PC-3 (cell line): ENCODE measurements around the gene DISC1. TPM values are rescaled to one million over a fixed set of nuclear protein-coding genes. Genes with fewer than 3 reads are reported as not detected.

ENCODE experiments used
- ATAC-seq: fragments of 200-7000 bp; cut with Tn5 transposase; 2 replicates; pipeline ENCODE4 v1.9.1; 2020; ENCODE audit warnings: mild to moderate bottlenecking, moderate library complexity
- BruUV-seq: library from RNA; stranded (reverse); fragments of 400-500 nt; replicated peaks from 2 replicates; lab custom pipeline; 2021; lab: Mats Ljungman, UMichigan
- CTCF ChIA-PET: fragments of 300-600 bp; sonication (Branson Sonifier 250); formaldehyde crosslinking; loops from one replicate; lab custom pipeline; 2022; ENCODE audit warnings: antibody characterized with exemption; lab: Charles Lee
- POLR2A ChIA-PET: fragments of 300-600 bp; sonication (Branson Sonifier 250); formaldehyde crosslinking; loops from one replicate; lab custom pipeline; 2022; ENCODE audit warnings: antibody characterized with exemption; ENCODE audit not compliant: unreplicated experiment; lab: Charles Lee
- DNase-seq: peaks from one replicate; pipeline ENCODE4 v3.0.0-alpha.2; 2015
- H2AFZ ChIP-seq: fragments of 300-600 bp; sonication (generic); 2 replicates; pipeline ENCODE4 v1.6.0; 2016; ENCODE audit warnings: antibody characterized with exemption, low read length
- H3F3A ChIP-seq: fragments of 300-600 bp; sonication (generic); one replicate; pipeline ENCODE4 v1.6.0; 2017; ENCODE audit warnings: antibody characterized with exemption, low read length, control low read depth, mild to moderate bottlenecking; ENCODE audit not compliant: unreplicated experiment
- H3K27ac ChIP-seq: fragments of 300-600 bp; sonication (generic); 2 replicates; pipeline ENCODE4 v1.5.1; 2016; ENCODE audit warnings: mild to moderate bottlenecking, low read length
- H3K27me3 ChIP-seq: fragments of 300-600 bp; sonication (generic); 2 replicates; pipeline ENCODE4 v1.6.1; 2016; ENCODE audit warnings: low read length, mixed read lengths
- H3K36me3 ChIP-seq: fragments of 300-600 bp; sonication (generic); 2 replicates; pipeline ENCODE4 v1.6.1; 2016; ENCODE audit warnings: low read depth, mixed run types, low read length, mixed read lengths
- H3K4me1 ChIP-seq: fragments of 300-600 bp; sonication (generic); 2 replicates; pipeline ENCODE4 v1.5.1; 2016; ENCODE audit warnings: low read length; ENCODE audit not compliant: insufficient read depth
- H3K4me2 ChIP-seq: fragments of 300-600 bp; sonication (generic); 2 replicates; pipeline ENCODE4 v1.6.0; 2016; ENCODE audit warnings: low read length
- H3K4me3 ChIP-seq: fragments of 300-600 bp; sonication (generic); 2 replicates; pipeline ENCODE4 v1.5.1; 2016; ENCODE audit warnings: mild to moderate bottlenecking, low read length, mixed read lengths
- H3K79me2 ChIP-seq: fragments of 300-600 bp; sonication (generic); 2 replicates; pipeline ENCODE4 v1.6.1; 2017; ENCODE audit warnings: low read length, mixed read lengths
- H3K9ac ChIP-seq: fragments of 300-600 bp; sonication (generic); 2 replicates; pipeline ENCODE4 v1.6.0; 2016; ENCODE audit warnings: mild to moderate bottlenecking, low read length
- H3K9me2 ChIP-seq: fragments of 300-600 bp; sonication (generic); replicated peaks from 2 replicates; pipeline ENCODE4 v1.6.1; 2016; ENCODE audit warnings: mixed run types, low read length, mixed read lengths
- H3K9me3 ChIP-seq: fragments of 300-600 bp; sonication (generic); 2 replicates; pipeline ENCODE4 v1.6.1; 2016; ENCODE audit warnings: low read length, mixed read lengths
- H4K20me1 ChIP-seq: fragments of 300-600 bp; sonication (generic); 2 replicates; pipeline ENCODE4 v1.6.1; 2016; ENCODE audit warnings: low read length, mixed read lengths
- CTCF ChIP-seq: fragments of 300-600 bp; sonication (generic); conservative IDR thresholded peaks from 2 replicates; pipeline ENCODE4 v1.5.1; 2017; ENCODE audit warnings: antibody characterized with exemption, low read depth, mild to moderate bottlenecking, low read length
- EZH2 ChIP-seq: fragments of 300-600 bp; sonication (generic); IDR thresholded peaks from one replicate; pipeline ENCODE4 v1.6.1; 2017; ENCODE audit warnings: antibody characterized with exemption, mild to moderate bottlenecking, low read length; ENCODE audit not compliant: unreplicated experiment
- EZH2phosphoT487 ChIP-seq: fragments of 300-600 bp; sonication (generic); IDR thresholded peaks from 2 replicates; pipeline ENCODE4 v1.6.1; 2018; ENCODE audit warnings: mild to moderate bottlenecking, antibody characterized with exemption, low read length, borderline replicate concordance
- intact Hi-C: fragments of 100-400 bp; cut with micrococcal nuclease; formaldehyde crosslinking; loops from 2 replicates; pipeline ENCODE4 v1.9.0; 2023
- total RNA-seq: library from RNA; depleted of rRNA; stranded (reverse); fragments of >200 nt; gene quantifications from 2 replicates; pipeline ENCODE4 v1.2.3, GENCODE V29; 2014

DISC1 gene
- total RNA-seq, 1 experiment from 2014 or later = 3.4 TPM

- Histone ChIP-seq H3K4me1 (no peaks in the 10 kb centered on the region), H2AFZ (no peak overlapping the region), H3K9ac (no peak overlapping the region), H3F3A (no peaks in the 10 kb centered on the region), H3K4me3 (no peak overlapping the region), H3K9me3 (no peaks in the 10 kb centered on the region), H3K79me2 (no peaks in the 10 kb centered on the region), H3K4me2 (no peak overlapping the region), H3K9me2 (no peaks in the 10 kb centered on the region), H3K27me3 (no peaks in the 10 kb centered on the region), H3K36me3 (no peaks in the 10 kb centered on the region), H3K27ac (no peak overlapping the region), H4K20me1 (no peaks in the 10 kb centered on the region)
- CTCF ChIA-PET = no interaction called here
- POLR2A ChIA-PET = no interaction called here
- DNase-seq (no peak), ATAC-seq (no peak)
- intact Hi-C loops = no loop called here
- TF ChIP-seq CTCF (no peak), EZH2phosphoT487 (no peak), EZH2 (no peak)
- no TSS peak for BruUV-seq
These were observed 337.7 kb downstream of the DISC1 start for GRCh38 chr1:231964241-231964640.

- CTCF ChIA-PET = no interaction called here
- POLR2A ChIA-PET = no interaction called here
- no peak for ATAC-seq
These were observed 338.4 kb downstream of the DISC1 start for GRCh38 chr1:231964961-231965360.

GRCh38 chr1:231965615-231966014, 339.0 kb downstream of the DISC1 start:
- H3K4me1 ChIP-seq = no peaks in the 10 kb centered on the region
- no TSS peak for BruUV-seq
- POLR2A ChIA-PET = no interaction called here
- no peaks in the 10 kb centered on the region for H4K20me1 ChIP-seq
- ATAC-seq = no peak
- no peaks in the 10 kb centered on the region for H3K9me3 ChIP-seq
- intact Hi-C loops = no loop called here
- DNase-seq = peak; percentile 6
- no peaks in the 10 kb centered on the region for H3K36me3 ChIP-seq
- H3F3A ChIP-seq = no peaks in the 10 kb centered on the region
- no peak overlapping the region for H3K9ac ChIP-seq
- no peaks in the 10 kb centered on the region for H3K27me3 ChIP-seq
- H3K9me2 ChIP-seq = no peaks in the 10 kb centered on the region
- no peak overlapping the region for H2AFZ ChIP-seq
- TF ChIP-seq EZH2 = no peak
- TF ChIP-seq CTCF = no peak
- TF ChIP-seq EZH2phosphoT487 = no peak
- no peak overlapping the region for H3K4me2 ChIP-seq
- no peak overlapping the region for H3K27ac ChIP-seq
- no peak overlapping the region for H3K4me3 ChIP-seq
- CTCF ChIA-PET = no interaction called here
- H3K79me2 ChIP-seq = no peaks in the 10 kb centered on the region

More at GRCh38 chr1:231964961-231965360, 338.4 kb downstream of the DISC1 start:
- H3K4me3 ChIP-seq = no peak overlapping the region
- H2AFZ ChIP-seq = no peak overlapping the region
- H3K9me3 ChIP-seq = no peaks in the 10 kb centered on the region
- H3K4me1 ChIP-seq = no peaks in the 10 kb centered on the region
- no peaks in the 10 kb centered on the region for H3K27me3 ChIP-seq
- no peak overlapping the region for H3K9ac ChIP-seq
- TF ChIP-seq EZH2 = no peak
- no peak for TF ChIP-seq CTCF
- TF ChIP-seq EZH2phosphoT487 = no peak
- H3K79me2 ChIP-seq = no peaks in the 10 kb centered on the region
- H3K4me2 ChIP-seq = no peak overlapping the region
- no peak overlapping the region for H3K27ac ChIP-seq
- H3K9me2 ChIP-seq = no peaks in the 10 kb centered on the region
- no peak for DNase-seq
- BruUV-seq = no TSS peak
- intact Hi-C loops = no loop called here
- H4K20me1 ChIP-seq = no peaks in the 10 kb centered on the region
- H3F3A ChIP-seq = no peaks in the 10 kb centered on the region
- H3K36me3 ChIP-seq = no peaks in the 10 kb centered on the region
